ENCODE results near the gene CD248. TPM values are rescaled to one million over a fixed set of nuclear protein-coding genes. Genes with fewer than 3 reads are reported as not detected.

The CD248 gene
- total and polyA plus RNA-seq, 2 donors (not counting 1 experiment from before 2014, with no cell fraction given): 0.40 to 0.96 TPM

GRCh38 chr11:66314561-66315497, 2.0 kb downstream of the CD248 start:
- H3K4me3 ChIP-seq (ENCODE audit: control extremely low read depth in 1 of 5, extremely low read depth in 1 of 5, insufficient read depth in 1 of 5, low read depth in 2 of 5, low read length in 4 of 5): no peak overlapping the region
- no peak overlapping the region for H3K9ac ChIP-seq (ENCODE audit: low read length)
- Mint-ChIP-seq H3K4me3 (peak overlapping the region; percentile 54), H3K4me1 (peaks cover 51% of the 10 kb centered on the region), H3K9me3 (ENCODE audit: insufficient read depth) (no peaks in the 10 kb centered on the region), H3K27ac (peak overlapping the region; percentile 75), H3K27me3 (no peaks in the 10 kb centered on the region)
- WGBS (ENCODE audit: insufficient coverage): 92% methylated on average over 17 of the region's 17 CpGs
- H3K36me3 ChIP-seq (replicated peaks in 1 of 2; ENCODE audit: control extremely low read depth in 1 of 2, control insufficient read depth in 1 of 2, extremely low read depth in 1 of 2, insufficient read depth in 2 of 2, low read length in 1 of 2): no peaks in the 10 kb centered on the region
- no peaks in the 10 kb centered on the region for H4K20me1 ChIP-seq (ENCODE audit: control insufficient read depth, insufficient read depth, low read length, poor library complexity, severe bottlenecking)
- peaks cover 35 to 46% of the 10 kb centered on the region in 2 donors for H3K4me1 ChIP-seq (ENCODE audit: control insufficient read depth in 2 of 2, insufficient read depth in 2 of 2, low read length in 2 of 2)
- H3K9me3 ChIP-seq (ENCODE audit: control extremely low read depth in 1 of 3, control insufficient read depth in 2 of 3, insufficient read depth in 1 of 3, low read length in 2 of 3): no peaks in the 10 kb centered on the region
- H2AFZ ChIP-seq (ENCODE audit: insufficient read depth, low read depth, low read length, poor library complexity, severe bottlenecking): no peak overlapping the region
- H3K27me3 ChIP-seq (replicated peaks in 1 of 4; ENCODE audit: control extremely low read depth in 1 of 4, control insufficient read depth in 3 of 4, insufficient read depth in 4 of 4, low read length in 3 of 4): no peaks in the 10 kb centered on the region
- TF ChIP-seq EZH2 (IDR thresholded peaks at IDR 0.05; ENCODE audit: borderline replicate concordance, insufficient read depth, low read depth, low read length, poor library complexity, severe bottlenecking) (no peak), CTCF (IDR thresholded peaks at IDR 0.05) (no peak)
- ChIA-PET POLR2A (no interaction called here), CTCF (interaction anchor here (4.9 to 6.3 kb wide), 2 partner anchors 16 to 71 kb away, joined by 63 to 101 read pairs; no protein-coding TSS in a partner anchor)
- H3K79me2 ChIP-seq (ENCODE audit: control insufficient read depth, insufficient read depth, low read length): no peaks in the 10 kb centered on the region
- H3K27ac ChIP-seq (ENCODE audit: low read length in 2 of 2): no peak overlapping the region
- H3K4me2 ChIP-seq (replicated peaks; ENCODE audit: low read depth, low read length, poor library complexity, severe bottlenecking): no peak overlapping the region
- DNase-seq (no peak), ATAC-seq (ENCODE audit: low read depth) (no peak)
- intact Hi-C loops (cut with micrococcal nuclease): no loop called here

- peak overlapping the region; percentile 61 for H3K4me3 Mint-ChIP-seq
- POLR2A ChIA-PET: interaction anchor here (0.5 kb wide), 1 partner anchor 516 kb away, joined by 4 read pairs; no protein-coding TSS in a partner anchor
- H3K27me3 Mint-ChIP-seq: no peaks in the 10 kb centered on the region
- ATAC-seq (ENCODE audit: low read depth) (no peak), DNase-seq (no peak)
- TF ChIP-seq EZH2 (IDR thresholded peaks at IDR 0.05; ENCODE audit: borderline replicate concordance, insufficient read depth, low read depth, low read length, poor library complexity, severe bottlenecking): no peak
- no peak for TF ChIP-seq CTCF (IDR thresholded peaks at IDR 0.05)
- Histone ChIP-seq H3K9ac (ENCODE audit: low read length) (no peak overlapping the region), H4K20me1 (ENCODE audit: control insufficient read depth, insufficient read depth, low read length, poor library complexity, severe bottlenecking) (no peaks in the 10 kb centered on the region), H3K4me3 (ENCODE audit: control extremely low read depth in 1 of 5, extremely low read depth in 1 of 5, insufficient read depth in 1 of 5, low read depth in 2 of 5, low read length in 4 of 5) (no peak overlapping the region), H3K36me3 (replicated peaks in 1 of 2; ENCODE audit: control extremely low read depth in 1 of 2, control insufficient read depth in 1 of 2, extremely low read depth in 1 of 2, insufficient read depth in 2 of 2, low read length in 1 of 2) (no peaks in the 10 kb centered on the region), H3K4me1 (ENCODE audit: control insufficient read depth in 2 of 2, insufficient read depth in 2 of 2, low read length in 2 of 2) (peaks cover 32 to 42% of the 10 kb centered on the region in 2 donors), H3K4me2 (replicated peaks; ENCODE audit: low read depth, low read length, poor library complexity, severe bottlenecking) (no peak overlapping the region), H3K27me3 (replicated peaks in 1 of 4; ENCODE audit: control extremely low read depth in 1 of 4, control insufficient read depth in 3 of 4, insufficient read depth in 4 of 4, low read length in 3 of 4) (no peaks in the 10 kb centered on the region), H3K79me2 (ENCODE audit: control insufficient read depth, insufficient read depth, low read length) (no peaks in the 10 kb centered on the region), H3K9me3 (ENCODE audit: control extremely low read depth in 1 of 3, control insufficient read depth in 2 of 3, insufficient read depth in 1 of 3, low read length in 2 of 3) (no peaks in the 10 kb centered on the region), H2AFZ (ENCODE audit: insufficient read depth, low read depth, low read length, poor library complexity, severe bottlenecking) (no peak overlapping the region), H3K27ac (ENCODE audit: low read length in 2 of 2) (peak overlapping the region in 1 of 2 donors; percentile 80)
- CTCF ChIA-PET: interaction anchor here (4.9 to 6.3 kb wide), 2 partner anchors 16 to 72 kb away, joined by 63 to 101 read pairs; no protein-coding TSS in a partner anchor
- H3K9me3 Mint-ChIP-seq (ENCODE audit: insufficient read depth): no peaks in the 10 kb centered on the region
- H3K4me1 Mint-ChIP-seq: peaks cover 48% of the 10 kb centered on the region
- peak overlapping the region; percentile 53 for H3K27ac Mint-ChIP-seq
- intact Hi-C loops (cut with micrococcal nuclease): no loop called here
- no CpG with 5 or more reads among the region's 1 CpG for WGBS (ENCODE audit: insufficient coverage)
Measured at GRCh38 chr11:66314186-66314501, 2.7 kb downstream of the CD248 start.
